Fibroblast of lung (primary cell): Measurements from ENCODE around the gene ZNF630. TPM values are rescaled to one million over a fixed set of nuclear protein-coding genes. Genes with fewer than 3 reads are reported as not detected.
"Not testable (repeated sequence)": the region's sequence is repeated elsewhere in the genome, so short reads cannot be mapped to it uniquely, and the experiment has no call there.

ENCODE experiments used
- DNase-seq, 2 donors: peaks; one replicate each; pipeline versions ENCODE4 v3.0.0 to v3.0.0-alpha.2; 2010; ENCODE audit warnings: low read depth in 2 of 2
- H2AFZ ChIP-seq: 2 replicates; pipeline ENCODE4 v1.5.1; 2012; ENCODE audit warnings: low read length, control low read depth, inconsistent platforms
- H3K27ac ChIP-seq: 2 replicates; pipeline ENCODE4 v1.5.1; 2011; ENCODE audit warnings: low read length, control low read depth; ENCODE audit not compliant: insufficient read depth
- H3K27me3 ChIP-seq: 2 replicates; pipeline ENCODE4 v1.5.1; 2011; ENCODE audit warnings: mild to moderate bottlenecking, low read length; ENCODE audit not compliant: control insufficient read depth, insufficient read depth
- H3K36me3 ChIP-seq: 2 replicates; pipeline ENCODE4 v1.5.1; 2011; ENCODE audit warnings: low read length; ENCODE audit not compliant: control insufficient read depth, insufficient read depth
- H3K4me1 ChIP-seq: 2 replicates; pipeline ENCODE4 v1.5.1; 2011; ENCODE audit warnings: low read length; ENCODE audit not compliant: control insufficient read depth, insufficient read depth; ENCODE audit errors: extremely low read depth
- H3K4me2 ChIP-seq: 2 replicates; pipeline ENCODE4 v1.5.1; 2011; ENCODE audit warnings: low read length, control low read depth; ENCODE audit not compliant: insufficient read depth; ENCODE audit errors: extremely low read depth
- H3K4me3 ChIP-seq, 4 experiments: fragments of 200-600 bp in 1 of 4; sonication (generic) in 1 of 4; replicated peaks in 1 of 4; 2 replicates each; pipeline ENCODE4 v1.5.1; 2011 to 2016; ENCODE audit warnings: low read length in 4 of 4, low read depth in 3 of 4, mild to moderate bottlenecking in 3 of 4, control low read depth in 2 of 4, inconsistent platforms in 1 of 4, mixed read lengths in 1 of 4; ENCODE audit not compliant: insufficient read depth in 1 of 4; ENCODE audit errors: control extremely low read depth in 1 of 4
- H3K79me2 ChIP-seq: 2 replicates; pipeline ENCODE4 v1.5.1; 2012; ENCODE audit warnings: mild to moderate bottlenecking, low read length, inconsistent platforms; ENCODE audit not compliant: control insufficient read depth, insufficient read depth
- H3K9ac ChIP-seq: 2 replicates; pipeline ENCODE4 v1.5.1; 2011; ENCODE audit warnings: mild to moderate bottlenecking, low read length, control low read depth; ENCODE audit not compliant: insufficient read depth
- H3K9me3 ChIP-seq: 2 replicates; pipeline ENCODE4 v1.5.1; 2012; ENCODE audit warnings: low read depth, low read length; ENCODE audit not compliant: control insufficient read depth, insufficient read depth
- H4K20me1 ChIP-seq: 2 replicates; pipeline ENCODE4 v1.5.1; 2011; ENCODE audit warnings: low read length; ENCODE audit not compliant: control insufficient read depth, insufficient read depth; ENCODE audit errors: extremely low read depth
- polyA plus RNA-seq, 2 donors: library from polyadenylated mRNA; depleted of rRNA in 1 of 2; stranded (reverse) in 1 of 2; unstranded in 1 of 2; fragments of >200 nt; gene quantifications; 2 replicates each; pipeline ENCODE4 v1.2.1, GENCODE V29; 2011 to 2012; ENCODE audit warnings: missing spikeins in 1 of 2
- total RNA-seq: library from RNA; depleted of rRNA; stranded (reverse); fragments of >200 nt; gene quantifications from 2 replicates; pipeline ENCODE4 v1.2.1, GENCODE V29; 2014

ZNF630 gene
- total and polyA plus RNA-seq, 2 donors (not counting 1 experiment from before 2014, with no cell fraction given), result 0.59 to 4.3 TPM

- H2AFZ ChIP-seq, H3K4me2 ChIP-seq, H3K4me1 ChIP-seq, DNase-seq, H3K27ac ChIP-seq, H3K9ac ChIP-seq, H3K9me3 ChIP-seq, H4K20me1 ChIP-seq, H3K4me3 ChIP-seq, H3K79me2 ChIP-seq, H3K27me3 ChIP-seq, H3K36me3 ChIP-seq: not testable (repeated sequence)
Measured at GRCh38 chrX:48019892-48020291, 51.5 kb downstream of the ZNF630 start.

- H2AFZ ChIP-seq, H3K27ac ChIP-seq, H3K36me3 ChIP-seq: not testable (repeated sequence)
Measured at GRCh38 chrX:48016583-48017310, 54.7 kb downstream of the ZNF630 start.

GRCh38 chrX:48009445-48009960 lies 61.9 kb downstream of the ZNF630 start:
- not testable (repeated sequence) for H3K4me3 ChIP-seq, H2AFZ ChIP-seq, DNase-seq, H3K9ac ChIP-seq, H3K27ac ChIP-seq, H4K20me1 ChIP-seq, H3K4me1 ChIP-seq, H3K36me3 ChIP-seq, H3K79me2 ChIP-seq, H3K27me3 ChIP-seq, H3K9me3 ChIP-seq, H3K4me2 ChIP-seq

More at GRCh38 chrX:48016583-48017310, 54.7 kb downstream of the ZNF630 start:
- H3K79me2 ChIP-seq, H3K27me3 ChIP-seq, H3K9me3 ChIP-seq, H3K4me2 ChIP-seq, H3K4me3 ChIP-seq, DNase-seq, H3K4me1 ChIP-seq, H3K9ac ChIP-seq, H4K20me1 ChIP-seq: not testable (repeated sequence)

Other genes with a start within 250 kb of the ZNF630 start
- gene ZNF81, start 234.7 kb downstream of the ZNF630 start, total RNA-seq, result 5.4 and 5.6 TPM in 2 replicates
- gene ZNF81, start 234.7 kb downstream of the ZNF630 start, polyA plus RNA-seq, result 2.5 and 3.5 TPM in 2 replicates
- gene ZNF182, start 67.7 kb downstream of the ZNF630 start, total RNA-seq, result 3.6 and 4.5 TPM in 2 replicates
- gene ZNF182, start 67.7 kb downstream of the ZNF630 start, polyA plus RNA-seq, result 1.6 and 2.1 TPM in 2 replicates
- not detected in 2 replicates for gene SPACA5, start 64.7 kb downstream of the ZNF630 start, total RNA-seq
- gene SPACA5, start 64.7 kb downstream of the ZNF630 start, polyA plus RNA-seq, result not detected in 2 replicates
- not detected in 2 replicates for gene SPACA5B, start 59.0 kb upstream of the ZNF630 start, total RNA-seq
- gene SPACA5B, start 59.0 kb upstream of the ZNF630 start, polyA plus RNA-seq, result not detected in 2 replicates
- gene SSX5, start 125.2 kb upstream of the ZNF630 start, total RNA-seq, result not detected in 2 replicates
- gene SSX5, start 125.2 kb upstream of the ZNF630 start, polyA plus RNA-seq, result not detected in 2 replicates
- gene SSX1, start 183.8 kb upstream of the ZNF630 start, total RNA-seq, result not detected in 2 replicates
- not detected in 2 replicates for gene SSX1, start 183.8 kb upstream of the ZNF630 start, polyA plus RNA-seq